Measurements from ENCODE around the gene THYN1.

DNA sequence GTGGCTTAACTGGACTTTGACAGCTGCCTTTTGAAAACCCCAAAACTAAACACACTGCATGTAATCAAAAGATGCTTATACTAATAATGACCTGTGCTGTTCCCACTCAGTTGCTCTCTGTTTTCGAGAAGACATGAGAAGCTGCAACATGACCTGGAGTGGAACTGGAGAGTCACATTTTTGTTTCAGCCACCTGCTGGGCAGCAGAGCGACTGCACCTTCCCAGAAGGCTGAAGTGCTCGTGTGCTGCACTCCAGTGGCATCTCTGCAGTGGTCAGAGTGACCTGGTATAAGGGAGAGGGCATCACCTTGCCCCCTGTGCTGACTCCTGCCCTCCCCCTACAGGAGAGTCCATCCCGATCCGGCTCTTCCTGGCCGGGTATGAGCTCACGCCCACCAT, 8.6 kb downstream of the THYN1 start:
- no peak for TF ChIP-seq POLR2A (IDR thresholded peaks at IDR 0.05)
- TF ChIP-seq, protein P1, sequence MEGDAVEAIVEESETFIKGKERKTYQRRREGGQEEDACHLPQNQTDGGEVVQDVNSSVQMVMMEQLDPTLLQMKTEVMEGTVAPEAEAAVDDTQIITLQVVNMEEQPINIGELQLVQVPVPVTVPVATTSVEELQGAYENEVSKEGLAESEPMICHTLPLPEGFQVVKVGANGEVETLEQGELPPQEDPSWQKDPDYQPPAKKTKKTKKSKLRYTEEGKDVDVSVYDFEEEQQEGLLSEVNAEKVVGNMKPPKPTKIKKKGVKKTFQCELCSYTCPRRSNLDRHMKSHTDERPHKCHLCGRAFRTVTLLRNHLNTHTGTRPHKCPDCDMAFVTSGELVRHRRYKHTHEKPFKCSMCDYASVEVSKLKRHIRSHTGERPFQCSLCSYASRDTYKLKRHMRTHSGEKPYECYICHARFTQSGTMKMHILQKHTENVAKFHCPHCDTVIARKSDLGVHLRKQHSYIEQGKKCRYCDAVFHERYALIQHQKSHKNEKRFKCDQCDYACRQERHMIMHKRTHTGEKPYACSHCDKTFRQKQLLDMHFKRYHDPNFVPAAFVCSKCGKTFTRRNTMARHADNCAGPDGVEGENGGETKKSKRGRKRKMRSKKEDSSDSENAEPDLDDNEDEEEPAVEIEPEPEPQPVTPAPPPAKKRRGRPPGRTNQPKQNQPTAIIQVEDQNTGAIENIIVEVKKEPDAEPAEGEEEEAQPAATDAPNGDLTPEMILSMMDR (IDR thresholded peaks at IDR 0.05) = peak in 8 of 12 donors; percentile 5 to 37 (median 28)

Data from heart left ventricle (tissue), 13 donors.